CD14-positive monocyte (primary cell): Measurements from ENCODE around the gene F8. TPM values are rescaled to one million over a fixed set of nuclear protein-coding genes. Genes with fewer than 3 reads are reported as not detected.
"Not testable (repeated sequence)": the region's sequence is repeated elsewhere in the genome, so short reads cannot be mapped to it uniquely, and the experiment has no call there.

ENCODE experiments used
- DNase-seq, 3 donors: peaks; one replicate each; pipeline ENCODE4 v3.0.0-alpha.2; 2011 to 2022
- H2AFZ ChIP-seq: 2 replicates; pipeline ENCODE4 v1.6.0; 2012; ENCODE audit warnings: mild to moderate bottlenecking, low read depth, low read length, inconsistent platforms; ENCODE audit not compliant: insufficient read depth, poor library complexity, severe bottlenecking
- H3K27ac ChIP-seq, 2 donors: 1 replicate in 1 of 2; 2 replicates in 1 of 2; pipeline ENCODE4 v1.5.1; 2012 to 2013; ENCODE audit warnings: low read length in 2 of 2, control low read depth in 1 of 2, inconsistent platforms in 1 of 2, low read depth in 1 of 2, mild to moderate bottlenecking in 1 of 2
- H3K27me3 ChIP-seq, 2 donors: one replicate each; pipeline versions ENCODE4 v1.6.0 to v1.6.1; 2011 to 2013; ENCODE audit warnings: low read length in 2 of 2; ENCODE audit not compliant: control insufficient read depth in 2 of 2, insufficient read depth in 2 of 2
- H3K36me3 ChIP-seq, 2 donors: replicated peaks in 1 of 2; 1 replicate in 1 of 2; 2 replicates in 1 of 2; pipeline versions ENCODE4 v1.5.1 to v1.6.1; 2012 to 2013; ENCODE audit warnings: low read length in 2 of 2, control low read depth in 1 of 2, inconsistent platforms in 1 of 2, mild to moderate bottlenecking in 1 of 2; ENCODE audit not compliant: insufficient read depth in 2 of 2, control insufficient read depth in 1 of 2
- H3K4me1 ChIP-seq, 2 donors: 1 replicate in 1 of 2; 2 replicates in 1 of 2; pipeline versions ENCODE4 v1.5.1 to v1.6.1; 2012 to 2013; ENCODE audit warnings: low read length in 2 of 2, control low read depth in 1 of 2, inconsistent platforms in 1 of 2, mild to moderate bottlenecking in 1 of 2, moderate library complexity in 1 of 2; ENCODE audit not compliant: insufficient read depth in 2 of 2, control insufficient read depth in 1 of 2
- H3K4me2 ChIP-seq: replicated peaks from 2 replicates; pipeline ENCODE3; 2012; ENCODE audit warnings: low read length, moderate library complexity, mild to moderate bottlenecking; ENCODE audit not compliant: poor library complexity, severe bottlenecking; ENCODE audit errors: extremely low read depth
- H3K4me3 ChIP-seq, 3 experiments: fragments of 200-600 bp in 1 of 3; sonication (generic) in 1 of 3; replicated peaks in 1 of 3; 1 replicate in 2 of 3; 2 replicates in 1 of 3; pipeline ENCODE4 v1.5.1; 2011 to 2013; ENCODE audit warnings: low read length in 3 of 3, mild to moderate bottlenecking in 3 of 3, control low read depth in 2 of 3, low read depth in 2 of 3, inconsistent platforms in 1 of 3, moderate library complexity in 1 of 3
- H3K79me2 ChIP-seq: 2 replicates; pipeline ENCODE4 v1.6.0; 2012; ENCODE audit warnings: mild to moderate bottlenecking, control low read depth, inconsistent platforms, low read length, moderate library complexity; ENCODE audit not compliant: insufficient read depth
- H3K9ac ChIP-seq: 2 replicates; pipeline ENCODE4 v1.6.0; 2017; ENCODE audit warnings: low read length, mild to moderate bottlenecking; ENCODE audit not compliant: insufficient read depth, poor library complexity, severe bottlenecking
- H3K9me3 ChIP-seq, 2 donors: replicated peaks in 1 of 2; 1 replicate in 1 of 2; 2 replicates in 1 of 2; pipeline versions ENCODE4 v1.5.1 to v1.6.1; 2012 to 2013; ENCODE audit warnings: low read length in 2 of 2, control low read depth in 1 of 2; ENCODE audit not compliant: control insufficient read depth in 1 of 2, insufficient read depth in 1 of 2
- H4K20me1 ChIP-seq: 2 replicates; pipeline ENCODE4 v1.6.0; 2012; ENCODE audit warnings: mild to moderate bottlenecking, low read length, control low read depth, moderate library complexity; ENCODE audit not compliant: insufficient read depth
- H3K27ac Mint-ChIP-seq, 7 donors: one replicate each; pipeline ENCODE4 v1.8.0; 2020; ENCODE audit warnings: mild to moderate bottlenecking in 7 of 7, mixed read lengths in 7 of 7, moderate library complexity in 6 of 7, inconsistent platforms in 2 of 7
- H3K27me3 Mint-ChIP-seq, 3 donors: one replicate each; pipeline ENCODE4 v1.8.0; 2021 to 2022; ENCODE audit warnings: low read depth in 3 of 3, mild to moderate bottlenecking in 3 of 3, mixed read lengths in 3 of 3, moderate library complexity in 3 of 3, inconsistent platforms in 1 of 3
- H3K36me3 Mint-ChIP-seq, 2 donors: one replicate each; pipeline ENCODE4 v1.8.0; 2020; ENCODE audit warnings: mixed read lengths in 2 of 2, inconsistent platforms in 1 of 2, mild to moderate bottlenecking in 1 of 2
- H3K4me1 Mint-ChIP-seq: one replicate; pipeline ENCODE4 v1.8.0; 2020; ENCODE audit warnings: mild to moderate bottlenecking, mixed read lengths
- H3K4me3 Mint-ChIP-seq, 2 donors: one replicate each; pipeline ENCODE4 v1.8.0; 2020; ENCODE audit warnings: mild to moderate bottlenecking in 2 of 2, mixed read lengths in 2 of 2, moderate library complexity in 1 of 2
- H3K9me3 Mint-ChIP-seq, 7 donors: one replicate each; pipeline ENCODE4 v1.8.0; 2020 to 2022; ENCODE audit warnings: mixed read lengths in 7 of 7, mild to moderate bottlenecking in 6 of 7, moderate library complexity in 6 of 7, inconsistent platforms in 2 of 7
- WGBS: methylation state at CpG from one replicate; pipeline ENCODE4 v1.1.5; 2013; ENCODE audit warnings: missing lambda C conversion rate; ENCODE audit not compliant: insufficient coverage; 5-methylcytosine and 5-hydroxymethylcytosine counted together
- intact Hi-C, 2 donors: fragments of 100-400 bp; cut with micrococcal nuclease; formaldehyde crosslinking; loops; one replicate each; pipeline versions ENCODE4 v1.15.0 to v1.15.1; 2023
- polyA plus RNA-seq, 3 donors: library from polyadenylated mRNA; depleted of rRNA in 1 of 3; unstranded in 2 of 3; stranded (reverse) in 1 of 3; fragments of 300-500 nt in 2 of 3; fragments of >200 nt in 1 of 3; fragmentation: Illumina TruSeq in 2 of 3; gene quantifications; 1 replicate in 2 of 3; 2 replicates in 1 of 3; pipeline ENCODE4 v1.2.3, GENCODE V29; 2012 to 2021
- TF ChIP-seq, protein P1 (sequence below): fragments of 200-600 bp; IDR thresholded peaks from one replicate; pipeline ENCODE4 v1.8.0; 2022; ENCODE audit warnings: antibody characterized with exemption, mild to moderate bottlenecking

The F8 gene
- polyA plus RNA-seq, 3 donors = 1.5 to 4.5 (median 4.3) TPM

DNA sequence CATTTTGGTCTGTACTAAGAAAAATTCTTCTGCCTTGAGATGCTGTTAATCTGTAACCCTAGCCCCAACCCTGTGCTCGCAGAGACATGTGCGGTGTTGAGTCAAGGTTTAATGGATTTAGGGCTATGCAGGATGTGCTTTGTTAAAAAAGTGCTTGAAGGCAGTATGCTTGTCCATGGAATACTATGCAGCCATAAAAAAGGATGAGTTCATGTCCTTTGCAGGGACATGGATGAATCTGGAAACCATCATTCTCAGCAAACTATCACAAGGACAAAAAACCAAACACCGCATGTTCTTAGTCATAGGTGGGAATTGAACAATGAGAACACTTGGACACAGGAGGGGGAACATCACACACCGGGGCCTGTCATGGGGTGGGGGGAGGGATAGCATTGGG, 112.5 kb downstream of the F8 start:
- H3K4me3 ChIP-seq, H2AFZ ChIP-seq, H3K4me2 ChIP-seq, H3K27me3 Mint-ChIP-seq, H3K9me3 ChIP-seq, H3K4me1 Mint-ChIP-seq, H4K20me1 ChIP-seq, H3K9ac ChIP-seq, H3K27ac Mint-ChIP-seq, DNase-seq, H3K79me2 ChIP-seq, H3K36me3 ChIP-seq, intact Hi-C loops, H3K4me1 ChIP-seq, H3K4me3 Mint-ChIP-seq, H3K27me3 ChIP-seq, H3K27ac ChIP-seq, H3K36me3 Mint-ChIP-seq: not testable (repeated sequence)
- H3K9me3 Mint-ChIP-seq = peaks cover 1 to 22% (median 5%) of the 10 kb centered on the region in 7 donors
- no CpG with 5 or more reads among the region's 4 CpGs for WGBS

DNA sequence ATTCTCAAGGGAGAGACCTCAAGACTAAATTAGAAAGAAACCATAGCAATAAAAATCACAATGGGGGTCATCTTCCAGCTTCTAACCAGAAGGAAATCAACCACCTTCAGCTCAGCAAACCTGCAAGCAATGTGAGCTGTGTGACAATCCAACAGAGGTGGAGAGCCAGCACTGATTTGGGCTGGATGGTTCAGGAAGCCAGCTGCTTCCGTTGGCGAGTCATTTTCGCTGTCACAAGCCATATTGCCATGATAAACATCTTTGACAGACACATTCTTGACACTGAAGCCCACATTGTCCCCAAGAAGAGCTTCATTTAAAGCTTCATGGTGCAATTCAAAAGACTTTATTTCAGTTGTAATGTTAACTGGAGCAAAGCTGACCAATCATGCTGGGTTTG, 113.7 kb downstream of the F8 start:
- TF ChIP-seq, protein P1, sequence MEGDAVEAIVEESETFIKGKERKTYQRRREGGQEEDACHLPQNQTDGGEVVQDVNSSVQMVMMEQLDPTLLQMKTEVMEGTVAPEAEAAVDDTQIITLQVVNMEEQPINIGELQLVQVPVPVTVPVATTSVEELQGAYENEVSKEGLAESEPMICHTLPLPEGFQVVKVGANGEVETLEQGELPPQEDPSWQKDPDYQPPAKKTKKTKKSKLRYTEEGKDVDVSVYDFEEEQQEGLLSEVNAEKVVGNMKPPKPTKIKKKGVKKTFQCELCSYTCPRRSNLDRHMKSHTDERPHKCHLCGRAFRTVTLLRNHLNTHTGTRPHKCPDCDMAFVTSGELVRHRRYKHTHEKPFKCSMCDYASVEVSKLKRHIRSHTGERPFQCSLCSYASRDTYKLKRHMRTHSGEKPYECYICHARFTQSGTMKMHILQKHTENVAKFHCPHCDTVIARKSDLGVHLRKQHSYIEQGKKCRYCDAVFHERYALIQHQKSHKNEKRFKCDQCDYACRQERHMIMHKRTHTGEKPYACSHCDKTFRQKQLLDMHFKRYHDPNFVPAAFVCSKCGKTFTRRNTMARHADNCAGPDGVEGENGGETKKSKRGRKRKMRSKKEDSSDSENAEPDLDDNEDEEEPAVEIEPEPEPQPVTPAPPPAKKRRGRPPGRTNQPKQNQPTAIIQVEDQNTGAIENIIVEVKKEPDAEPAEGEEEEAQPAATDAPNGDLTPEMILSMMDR = no peak

More for the DNA sequence above, 113.7 kb downstream of the F8 start:
- Histone ChIP-seq H3K4me2 (no peak overlapping the region), H3K4me1 (no peaks in the 10 kb centered on the region), H2AFZ (no peak overlapping the region), H3K9me3 (peaks cover 0 to under 1% of the 10 kb centered on the region in 2 donors), H3K79me2 (no peaks in the 10 kb centered on the region), H3K4me3 (no peak overlapping the region), H3K27me3 (no peaks in the 10 kb centered on the region), H3K36me3 (no peaks in the 10 kb centered on the region), H3K27ac (no peak overlapping the region), H3K9ac (no peak overlapping the region), H4K20me1 (no peaks in the 10 kb centered on the region)
- Mint-ChIP-seq H3K27ac (no peak overlapping the region), H3K9me3 (peaks cover 1 to 17% (median 4%) of the 10 kb centered on the region in 7 donors), H3K4me3 (no peak overlapping the region), H3K4me1 (peaks cover 3% of the 10 kb centered on the region), H3K27me3 (peaks cover 0 to 1% (median 0%) of the 10 kb centered on the region in 3 donors), H3K36me3 (no peaks in the 10 kb centered on the region)
- DNase-seq = no peak
- no CpG with 5 or more reads among the region's 3 CpGs for WGBS
- intact Hi-C loops = no loop called here
